GM12801 (cell line): ENCODE results near the gene PDCD1LG2.

Experiments
- TF ChIP-seq, protein P1 (sequence below): IDR thresholded peaks from one replicate; pipeline ENCODE4 v1.5.1; 2011; ENCODE audit warnings: control low read depth; ENCODE audit not compliant: insufficient read length; ENCODE audit errors: extremely low read depth

Gene PDCD1LG2

DNA sequence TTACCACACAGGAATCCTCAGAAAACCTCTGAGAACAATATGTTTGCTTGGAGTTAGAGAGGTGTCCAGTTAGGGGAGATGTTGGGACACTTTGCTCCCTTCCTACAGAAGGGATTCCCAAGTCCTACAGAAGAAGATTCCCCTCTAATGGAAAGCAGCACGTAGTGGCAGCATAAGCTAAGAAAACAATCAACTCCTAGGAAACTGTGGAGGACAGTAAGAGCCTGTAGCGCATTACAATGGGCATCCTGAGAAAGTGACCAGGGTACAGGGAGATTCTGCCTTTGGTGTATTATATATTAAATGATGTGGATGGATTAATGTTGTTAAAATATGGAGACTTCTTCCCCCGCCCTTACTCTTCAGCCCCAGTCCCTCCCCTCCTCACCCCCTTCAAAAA, 104.7 kb downstream of the PDCD1LG2 start:
- TF ChIP-seq, protein P1, sequence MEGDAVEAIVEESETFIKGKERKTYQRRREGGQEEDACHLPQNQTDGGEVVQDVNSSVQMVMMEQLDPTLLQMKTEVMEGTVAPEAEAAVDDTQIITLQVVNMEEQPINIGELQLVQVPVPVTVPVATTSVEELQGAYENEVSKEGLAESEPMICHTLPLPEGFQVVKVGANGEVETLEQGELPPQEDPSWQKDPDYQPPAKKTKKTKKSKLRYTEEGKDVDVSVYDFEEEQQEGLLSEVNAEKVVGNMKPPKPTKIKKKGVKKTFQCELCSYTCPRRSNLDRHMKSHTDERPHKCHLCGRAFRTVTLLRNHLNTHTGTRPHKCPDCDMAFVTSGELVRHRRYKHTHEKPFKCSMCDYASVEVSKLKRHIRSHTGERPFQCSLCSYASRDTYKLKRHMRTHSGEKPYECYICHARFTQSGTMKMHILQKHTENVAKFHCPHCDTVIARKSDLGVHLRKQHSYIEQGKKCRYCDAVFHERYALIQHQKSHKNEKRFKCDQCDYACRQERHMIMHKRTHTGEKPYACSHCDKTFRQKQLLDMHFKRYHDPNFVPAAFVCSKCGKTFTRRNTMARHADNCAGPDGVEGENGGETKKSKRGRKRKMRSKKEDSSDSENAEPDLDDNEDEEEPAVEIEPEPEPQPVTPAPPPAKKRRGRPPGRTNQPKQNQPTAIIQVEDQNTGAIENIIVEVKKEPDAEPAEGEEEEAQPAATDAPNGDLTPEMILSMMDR, result no peak

DNA sequence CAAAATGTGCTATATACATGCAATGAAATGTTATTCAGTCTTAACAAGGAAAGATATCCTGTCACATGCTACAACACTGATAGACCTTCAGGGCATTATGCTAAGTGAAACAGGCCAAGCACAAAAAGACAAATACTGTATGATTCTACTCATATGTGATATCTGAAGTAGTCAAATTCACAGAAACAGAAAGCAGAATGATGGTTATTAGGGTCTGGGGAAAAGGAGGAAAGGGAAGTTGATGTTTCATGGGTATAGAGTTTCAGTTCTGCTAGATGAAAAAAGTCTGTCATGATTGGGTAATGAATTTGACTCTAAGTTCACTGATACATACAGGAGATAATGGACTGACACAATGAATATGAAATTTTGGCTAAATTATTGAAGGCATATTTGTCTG, 107.4 kb downstream of the PDCD1LG2 start:
- TF ChIP-seq, protein P1, result no peak

DNA sequence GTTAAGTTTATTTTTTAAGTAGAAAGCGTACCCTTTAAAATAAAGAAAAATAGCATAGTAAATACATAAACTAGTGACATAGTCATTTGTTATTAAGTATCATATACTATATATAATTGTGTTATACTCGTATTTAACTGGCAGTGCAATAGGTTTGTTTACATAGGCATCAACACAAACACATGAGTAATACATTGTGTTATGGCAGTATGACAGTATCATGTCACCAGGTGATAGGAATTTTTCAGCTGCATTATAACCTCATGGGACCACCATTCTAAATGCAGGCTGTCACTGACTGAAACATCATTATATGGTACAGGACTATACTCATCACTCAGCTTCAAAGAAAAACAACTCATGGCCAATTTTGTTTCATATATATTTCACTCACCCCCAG, 110.2 kb downstream of the PDCD1LG2 start:
- TF ChIP-seq, protein P1, result no peak
